B cell (primary cell): Measurements from ENCODE around the gene FBXO28. TPM values are rescaled to one million over a fixed set of nuclear protein-coding genes. Genes with fewer than 3 reads are reported as not detected.

Experiments
- ATAC-seq: fragments of 200-7000 bp; cut with Tn5 transposase; one replicate; pipeline ENCODE4 v1.10.0; 2021; ENCODE audit warnings: low read depth, mild to moderate bottlenecking, moderate number of reproducible peaks, moderate library complexity
- CTCF ChIA-PET: fragments of 350-600 bp; sonication (Branson Sonifier 250); formaldehyde crosslinking; loops from one replicate; lab custom pipeline; 2021; ENCODE audit warnings: antibody characterized with exemption, inconsistent platforms; lab: Charles Lee
- POLR2A ChIA-PET: fragments of 350-600 bp; sonication (Branson Sonifier 250); formaldehyde crosslinking; loops from one replicate; lab custom pipeline; 2021; ENCODE audit warnings: antibody characterized with exemption; lab: Charles Lee
- DNase-seq: peaks from one replicate; pipeline ENCODE4 v3.0.0; 2013
- H2AFZ ChIP-seq: 2 replicates; pipeline ENCODE4 v1.6.1; 2012; ENCODE audit warnings: mild to moderate bottlenecking, low read depth, low read length; ENCODE audit not compliant: insufficient read depth, poor library complexity, severe bottlenecking
- H3K27ac ChIP-seq, 2 donors: 1 replicate in 1 of 2; 2 replicates in 1 of 2; pipeline ENCODE4 v1.5.1; 2012 to 2013; ENCODE audit warnings: low read length in 2 of 2, mild to moderate bottlenecking in 2 of 2, moderate library complexity in 1 of 2
- H3K27me3 ChIP-seq, 4 experiments: fragments of 200-600 bp in 1 of 4; sonication (generic) in 1 of 4; replicated peaks in 1 of 4; 1 replicate in 2 of 4; 2 replicates in 2 of 4; pipeline versions ENCODE4 v1.6.1 to v1.7.0; 2013 to 2016; ENCODE audit warnings: low read length in 3 of 4, mild to moderate bottlenecking in 2 of 4, mixed read lengths in 1 of 4, moderate library complexity in 1 of 4; ENCODE audit not compliant: insufficient read depth in 4 of 4, control insufficient read depth in 3 of 4; ENCODE audit errors: control extremely low read depth in 1 of 4
- H3K36me3 ChIP-seq, 2 experiments: replicated peaks in 1 of 2; 1 replicate in 1 of 2; 2 replicates in 1 of 2; pipeline versions ENCODE4 v1.6.1 to v1.7.1; 2013; ENCODE audit warnings: low read length in 1 of 2; ENCODE audit not compliant: insufficient read depth in 2 of 2, control insufficient read depth in 1 of 2; ENCODE audit errors: control extremely low read depth in 1 of 2, extremely low read depth in 1 of 2
- H3K4me1 ChIP-seq, 2 donors: fragments of 200-600 bp in 1 of 2; sonication (generic) in 1 of 2; 1 replicate in 1 of 2; 2 replicates in 1 of 2; pipeline versions ENCODE4 v1.5.1 to v1.6.1; 2013 to 2017; ENCODE audit warnings: low read length in 2 of 2; ENCODE audit not compliant: control insufficient read depth in 2 of 2, insufficient read depth in 2 of 2
- H3K4me2 ChIP-seq: replicated peaks from 2 replicates; pipeline ENCODE3; 2012; ENCODE audit warnings: mild to moderate bottlenecking, low read depth, low read length; ENCODE audit not compliant: poor library complexity, severe bottlenecking
- H3K4me3 ChIP-seq, 5 experiments: fragments of 200-600 bp in 1 of 5; sonication (generic) in 1 of 5; 1 replicate in 3 of 5; 2 replicates in 2 of 5; pipeline versions ENCODE4 v1.5.1 to v1.7.0; 2011 to 2016; ENCODE audit warnings: low read length in 4 of 5, mild to moderate bottlenecking in 4 of 5, low read depth in 2 of 5, control low read depth in 1 of 5, moderate library complexity in 1 of 5; ENCODE audit not compliant: insufficient read depth in 1 of 5; ENCODE audit errors: control extremely low read depth in 1 of 5, extremely low read depth in 1 of 5
- H3K79me2 ChIP-seq: fragments of 200-600 bp; sonication (generic); one replicate; pipeline ENCODE4 v1.6.0; 2016; ENCODE audit warnings: low read length; ENCODE audit not compliant: control insufficient read depth, insufficient read depth
- H3K9ac ChIP-seq: fragments of 200-600 bp; sonication (generic); 2 replicates; pipeline ENCODE4 v1.6.1; 2017; ENCODE audit warnings: mild to moderate bottlenecking, low read length, moderate library complexity
- H3K9me3 ChIP-seq, 3 donors: one replicate each; pipeline versions ENCODE4 v1.6.1 to v1.7.1; 2013; ENCODE audit warnings: low read length in 2 of 3; ENCODE audit not compliant: control insufficient read depth in 2 of 3, insufficient read depth in 1 of 3; ENCODE audit errors: control extremely low read depth in 1 of 3
- H4K20me1 ChIP-seq: 2 replicates; pipeline ENCODE4 v1.6.0; 2012; ENCODE audit warnings: mild to moderate bottlenecking, low read length; ENCODE audit not compliant: insufficient read depth, control insufficient read depth, poor library complexity, severe bottlenecking
- H3K27ac Mint-ChIP-seq: one replicate; pipeline ENCODE4 v1.8.0; 2021; ENCODE audit warnings: mixed read lengths
- H3K27me3 Mint-ChIP-seq: one replicate; pipeline ENCODE4 v1.8.0; 2021; ENCODE audit warnings: mixed read lengths
- H3K4me1 Mint-ChIP-seq: one replicate; pipeline ENCODE4 v1.8.0; 2021; ENCODE audit warnings: mixed read lengths
- H3K4me3 Mint-ChIP-seq: one replicate; pipeline ENCODE4 v1.8.0; 2021; ENCODE audit warnings: mixed read lengths
- H3K9me3 Mint-ChIP-seq: one replicate; pipeline ENCODE4 v1.8.0; 2022; ENCODE audit warnings: mixed read lengths; ENCODE audit not compliant: insufficient read depth
- EZH2 ChIP-seq: IDR thresholded peaks from 2 replicates; pipeline ENCODE4 v1.6.1; 2012; ENCODE audit warnings: borderline replicate concordance, low read depth, mild to moderate bottlenecking, moderate library complexity, low read length; ENCODE audit not compliant: insufficient read depth, poor library complexity, severe bottlenecking
- WGBS: methylation state at CpG from one replicate; pipeline ENCODE4 v1.1.5; 2013; ENCODE audit warnings: missing lambda C conversion rate; ENCODE audit not compliant: insufficient coverage; 5-methylcytosine and 5-hydroxymethylcytosine counted together
- intact Hi-C: fragments of 100-400 bp; cut with micrococcal nuclease; formaldehyde crosslinking; loops from one replicate; pipeline ENCODE4 v1.10.0; 2022
- polyA plus RNA-seq: library from polyadenylated mRNA; depleted of rRNA; stranded (reverse); fragments of >200 nt; gene quantifications from 2 replicates; pipeline ENCODE4 v1.2.3, GENCODE V29; 2012
- total RNA-seq, 2 donors: library from RNA; stranded (reverse); fragments of 120-200 nt in 1 of 2; gene quantifications; 1 replicate in 1 of 2; 2 replicates in 1 of 2; pipeline versions ENCODE4 v1.2.3 to v1.2.4, GENCODE V29; 2013 to 2022
- TF ChIP-seq, protein P1 (sequence below): fragments of 200-600 bp; IDR thresholded peaks from one replicate; pipeline ENCODE4 v1.8.0; 2022; ENCODE audit warnings: antibody characterized with exemption, mild to moderate bottlenecking

The FBXO28 gene
- total and polyA plus RNA-seq, 2 donors (not counting 1 experiment from before 2014, with no cell fraction given) = 17.5 to 39.7 TPM

DNA sequence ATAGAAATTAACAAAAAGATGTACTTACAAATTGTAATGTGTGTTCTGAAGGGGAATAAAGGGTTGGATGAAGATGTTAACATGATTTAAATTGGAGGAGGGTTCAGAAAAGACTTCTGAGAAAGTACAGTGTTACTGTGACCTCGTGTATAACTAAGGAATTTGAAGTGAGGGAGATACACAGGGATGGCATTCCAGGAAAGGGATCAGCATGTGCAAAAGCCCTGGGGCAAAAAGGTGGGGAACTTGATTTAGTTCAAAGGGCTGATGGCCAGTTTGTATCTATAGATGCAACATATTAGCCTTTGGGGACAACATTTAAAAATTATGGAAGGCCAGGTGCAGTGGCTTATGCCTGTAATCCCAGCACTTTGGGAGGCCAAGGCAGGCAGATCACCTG is 35.8 kb downstream of the FBXO28 start:
- intact Hi-C loops = no loop called here
- no peak for ATAC-seq
- no peak overlapping the region for H3K4me3 Mint-ChIP-seq
- no peak overlapping the region for H3K27ac Mint-ChIP-seq
- Histone ChIP-seq H3K9ac (no peak overlapping the region), H3K27me3 (no peaks in the 10 kb centered on the region), H3K27ac (no peak overlapping the region), H2AFZ (no peak overlapping the region), H3K79me2 (peaks cover 9% of the 10 kb centered on the region), H4K20me1 (no peaks in the 10 kb centered on the region), H3K4me2 (no peak overlapping the region), H3K9me3 (peaks cover 0 to 4% (median 0%) of the 10 kb centered on the region in 3 donors), H3K4me1 (peaks cover 13 to 20% of the 10 kb centered on the region in 2 donors), H3K36me3 (peaks cover 0 to 26% of the 10 kb centered on the region in 2 experiments), H3K4me3 (no peak overlapping the region)
- DNase-seq = no peak
- H3K27me3 Mint-ChIP-seq = no peaks in the 10 kb centered on the region
- ChIA-PET CTCF (no interaction called here), POLR2A (no interaction called here)
- no peaks in the 10 kb centered on the region for H3K9me3 Mint-ChIP-seq
- TF ChIP-seq, protein P1, sequence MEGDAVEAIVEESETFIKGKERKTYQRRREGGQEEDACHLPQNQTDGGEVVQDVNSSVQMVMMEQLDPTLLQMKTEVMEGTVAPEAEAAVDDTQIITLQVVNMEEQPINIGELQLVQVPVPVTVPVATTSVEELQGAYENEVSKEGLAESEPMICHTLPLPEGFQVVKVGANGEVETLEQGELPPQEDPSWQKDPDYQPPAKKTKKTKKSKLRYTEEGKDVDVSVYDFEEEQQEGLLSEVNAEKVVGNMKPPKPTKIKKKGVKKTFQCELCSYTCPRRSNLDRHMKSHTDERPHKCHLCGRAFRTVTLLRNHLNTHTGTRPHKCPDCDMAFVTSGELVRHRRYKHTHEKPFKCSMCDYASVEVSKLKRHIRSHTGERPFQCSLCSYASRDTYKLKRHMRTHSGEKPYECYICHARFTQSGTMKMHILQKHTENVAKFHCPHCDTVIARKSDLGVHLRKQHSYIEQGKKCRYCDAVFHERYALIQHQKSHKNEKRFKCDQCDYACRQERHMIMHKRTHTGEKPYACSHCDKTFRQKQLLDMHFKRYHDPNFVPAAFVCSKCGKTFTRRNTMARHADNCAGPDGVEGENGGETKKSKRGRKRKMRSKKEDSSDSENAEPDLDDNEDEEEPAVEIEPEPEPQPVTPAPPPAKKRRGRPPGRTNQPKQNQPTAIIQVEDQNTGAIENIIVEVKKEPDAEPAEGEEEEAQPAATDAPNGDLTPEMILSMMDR = no peak
- TF ChIP-seq EZH2 = no peak
- WGBS = 100% methylated on average over 1 of the region's 1 CpG
- H3K4me1 Mint-ChIP-seq = peaks cover 24% of the 10 kb centered on the region

DNA sequence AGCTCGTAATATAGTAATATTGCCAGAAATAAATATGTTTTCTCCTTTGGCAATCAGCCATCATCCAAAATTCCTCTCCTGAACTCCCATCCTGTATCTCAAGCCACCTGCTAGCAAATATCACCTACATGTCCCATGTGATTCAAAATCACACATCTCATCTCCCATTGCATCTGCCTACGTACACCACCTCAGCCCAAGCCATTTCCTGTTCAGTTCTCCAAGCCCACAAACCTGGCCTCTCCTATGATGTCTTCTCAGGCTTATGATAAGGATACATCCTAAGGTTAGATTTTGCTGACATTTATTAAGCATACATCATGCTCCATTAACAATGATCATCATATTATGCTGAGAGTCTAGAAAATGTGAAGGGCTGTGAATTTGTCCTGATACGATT is 37.2 kb downstream of the FBXO28 start:
- 69% methylated on average over 2 of the region's 3 CpGs for WGBS
- Histone ChIP-seq H3K4me3 (no peak overlapping the region), H3K4me2 (no peak overlapping the region), H3K9ac (no peak overlapping the region), H3K27me3 (no peaks in the 10 kb centered on the region), H4K20me1 (no peaks in the 10 kb centered on the region), H3K9me3 (no peaks in the 10 kb centered on the region), H3K79me2 (no peaks in the 10 kb centered on the region), H3K4me1 (peaks cover 3 to 8% of the 10 kb centered on the region in 2 donors), H2AFZ (no peak overlapping the region), H3K36me3 (peaks cover 0 to 35% of the 10 kb centered on the region in 2 experiments), H3K27ac (no peak overlapping the region)
- H3K27ac Mint-ChIP-seq = no peak overlapping the region
- H3K27me3 Mint-ChIP-seq = no peaks in the 10 kb centered on the region
- H3K9me3 Mint-ChIP-seq = no peaks in the 10 kb centered on the region
- ChIA-PET CTCF (interaction anchor here (0.6 to 1.0 kb wide), 2 partner anchors 18 to 104 kb away, joined by 3 to 4 read pairs; no protein-coding TSS in a partner anchor), POLR2A (no interaction called here)
- no peak for DNase-seq
- no peak overlapping the region for H3K4me3 Mint-ChIP-seq
- no peak for ATAC-seq
- intact Hi-C loops = no loop called here
- TF ChIP-seq EZH2 = no peak
- TF ChIP-seq, protein P1 = no peak
- peaks cover 14% of the 10 kb centered on the region for H3K4me1 Mint-ChIP-seq
